ENCODE results near the gene CD302.
"Not testable (repeated sequence)": the region's sequence is repeated elsewhere in the genome, so short reads cannot be mapped to it uniquely, and the experiment has no call there.

Gene CD302

DNA sequence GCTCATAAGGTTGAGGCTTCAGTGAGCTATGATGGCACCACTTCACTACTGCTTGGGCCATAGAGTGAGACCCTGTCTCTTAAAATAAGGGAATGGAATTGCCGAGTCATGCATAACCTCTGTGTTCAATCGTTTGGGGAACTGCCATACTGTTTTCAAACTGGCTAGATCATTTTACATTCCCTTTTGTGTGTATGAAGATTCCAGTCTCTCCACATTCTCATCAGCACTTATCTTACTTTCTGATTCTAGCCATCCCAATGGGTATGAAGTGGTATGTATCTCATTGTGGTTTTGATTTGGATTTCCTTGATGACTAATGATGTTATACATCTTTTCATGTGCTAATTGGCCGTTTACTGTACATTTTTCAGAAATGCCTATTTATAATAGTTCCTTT, 62.0 kb downstream of the CD302 start:
- no peak overlapping the region for H3K27ac Mint-ChIP-seq
- no peak overlapping the region for H3K4me3 Mint-ChIP-seq
- TF ChIP-seq, protein P1, sequence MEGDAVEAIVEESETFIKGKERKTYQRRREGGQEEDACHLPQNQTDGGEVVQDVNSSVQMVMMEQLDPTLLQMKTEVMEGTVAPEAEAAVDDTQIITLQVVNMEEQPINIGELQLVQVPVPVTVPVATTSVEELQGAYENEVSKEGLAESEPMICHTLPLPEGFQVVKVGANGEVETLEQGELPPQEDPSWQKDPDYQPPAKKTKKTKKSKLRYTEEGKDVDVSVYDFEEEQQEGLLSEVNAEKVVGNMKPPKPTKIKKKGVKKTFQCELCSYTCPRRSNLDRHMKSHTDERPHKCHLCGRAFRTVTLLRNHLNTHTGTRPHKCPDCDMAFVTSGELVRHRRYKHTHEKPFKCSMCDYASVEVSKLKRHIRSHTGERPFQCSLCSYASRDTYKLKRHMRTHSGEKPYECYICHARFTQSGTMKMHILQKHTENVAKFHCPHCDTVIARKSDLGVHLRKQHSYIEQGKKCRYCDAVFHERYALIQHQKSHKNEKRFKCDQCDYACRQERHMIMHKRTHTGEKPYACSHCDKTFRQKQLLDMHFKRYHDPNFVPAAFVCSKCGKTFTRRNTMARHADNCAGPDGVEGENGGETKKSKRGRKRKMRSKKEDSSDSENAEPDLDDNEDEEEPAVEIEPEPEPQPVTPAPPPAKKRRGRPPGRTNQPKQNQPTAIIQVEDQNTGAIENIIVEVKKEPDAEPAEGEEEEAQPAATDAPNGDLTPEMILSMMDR (IDR thresholded peaks at IDR 0.05; ENCODE audit: unreplicated experiment in 3 of 3) = no peak
- H3K9me3 Mint-ChIP-seq = no peaks in the 10 kb centered on the region
- H3K27me3 Mint-ChIP-seq (ENCODE audit: low read depth) = no peaks in the 10 kb centered on the region
- H3K36me3 Mint-ChIP-seq (ENCODE audit: low read depth) = peaks cover 68% of the 10 kb centered on the region
- H3K4me1 Mint-ChIP-seq = no peaks in the 10 kb centered on the region

DNA sequence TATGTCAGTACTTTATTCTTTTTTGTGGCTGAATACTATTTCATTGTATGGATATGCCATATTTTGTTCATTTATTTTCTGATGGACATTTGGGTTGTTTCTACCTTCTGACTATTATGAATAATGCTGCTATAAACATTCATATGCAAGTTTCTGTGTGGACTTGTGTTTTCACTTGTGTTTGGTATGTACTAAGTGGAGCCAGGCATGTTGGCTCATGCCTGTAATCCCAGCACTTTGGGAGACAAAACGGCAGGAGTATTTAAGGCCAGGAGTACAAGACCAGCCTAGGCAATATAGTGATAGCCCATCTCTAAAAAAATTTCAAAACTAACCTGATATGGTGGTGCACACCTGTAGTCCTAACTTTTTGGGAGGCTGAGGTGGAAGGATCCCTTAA, 62.4 kb downstream of the CD302 start:
- Mint-ChIP-seq H3K27me3 (ENCODE audit: low read depth) (no peaks in the 10 kb centered on the region), H3K27ac (no peak overlapping the region), H3K9me3 (no peaks in the 10 kb centered on the region), H3K4me3 (no peak overlapping the region), H3K4me1 (no peaks in the 10 kb centered on the region), H3K36me3 (ENCODE audit: low read depth) (peaks cover 72% of the 10 kb centered on the region)
- TF ChIP-seq, protein P1 (IDR thresholded peaks at IDR 0.05; ENCODE audit: unreplicated experiment in 3 of 3) = no peak

DNA sequence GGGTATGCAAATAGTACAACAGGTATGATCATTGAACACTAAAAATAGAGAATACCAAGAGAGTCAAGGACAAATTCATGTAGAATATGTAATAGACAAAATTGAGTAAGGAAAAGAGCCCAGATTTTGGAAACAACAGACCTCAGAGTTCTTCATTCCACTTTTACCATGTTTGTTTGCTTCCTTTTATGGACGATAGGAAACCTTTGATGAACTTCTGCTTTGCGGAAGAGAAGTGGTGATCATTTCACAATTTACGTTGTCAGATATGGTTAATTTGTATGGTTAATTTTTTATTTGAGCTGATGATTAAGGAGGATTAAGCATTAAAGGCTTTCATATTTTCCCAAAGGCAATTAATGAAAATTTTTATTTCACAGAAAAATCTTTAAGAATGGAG, 69.4 kb downstream of the CD302 start:
- Mint-ChIP-seq H3K4me1 (no peaks in the 10 kb centered on the region), H3K27ac (peak overlapping the region in 1 of 3 experiments; percentile 4), H3K36me3 (ENCODE audit: low read depth) (peaks cover 78% of the 10 kb centered on the region), H3K9me3 (peaks cover 22% of the 10 kb centered on the region), H3K4me3 (no peak overlapping the region), H3K27me3 (ENCODE audit: low read depth) (no peaks in the 10 kb centered on the region)
- TF ChIP-seq, protein P1 (IDR thresholded peaks at IDR 0.05; ENCODE audit: unreplicated experiment in 3 of 3) = no peak

DNA sequence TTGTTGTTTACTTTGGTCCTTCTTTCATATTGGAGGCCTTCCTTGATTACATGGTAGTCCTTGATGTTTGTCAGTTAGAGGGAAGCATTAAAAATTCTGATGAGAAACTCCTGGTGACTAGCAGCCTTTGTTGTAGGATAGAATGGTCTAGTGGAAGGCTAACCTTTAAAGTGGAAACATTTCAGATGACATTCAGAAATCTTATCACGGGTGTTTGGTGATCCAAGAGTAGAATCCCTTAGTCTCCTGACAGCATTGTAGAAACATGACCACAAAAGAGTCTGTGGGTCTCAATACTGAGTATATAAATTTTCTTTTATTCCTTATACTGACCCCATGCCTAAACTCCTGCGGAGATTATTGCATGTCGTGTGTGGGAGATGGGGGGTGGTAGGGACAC, 72.3 kb downstream of the CD302 start:
- H3K4me3 Mint-ChIP-seq = no peak overlapping the region
- H3K27me3 Mint-ChIP-seq (ENCODE audit: low read depth) = no peaks in the 10 kb centered on the region
- H3K4me1 Mint-ChIP-seq = no peaks in the 10 kb centered on the region
- TF ChIP-seq, protein P1 (IDR thresholded peaks at IDR 0.05; ENCODE audit: unreplicated experiment in 3 of 3) = no peak
- H3K9me3 Mint-ChIP-seq = peaks cover 25% of the 10 kb centered on the region
- H3K36me3 Mint-ChIP-seq (ENCODE audit: low read depth) = peaks cover 88% of the 10 kb centered on the region
- no peak overlapping the region for H3K27ac Mint-ChIP-seq

DNA sequence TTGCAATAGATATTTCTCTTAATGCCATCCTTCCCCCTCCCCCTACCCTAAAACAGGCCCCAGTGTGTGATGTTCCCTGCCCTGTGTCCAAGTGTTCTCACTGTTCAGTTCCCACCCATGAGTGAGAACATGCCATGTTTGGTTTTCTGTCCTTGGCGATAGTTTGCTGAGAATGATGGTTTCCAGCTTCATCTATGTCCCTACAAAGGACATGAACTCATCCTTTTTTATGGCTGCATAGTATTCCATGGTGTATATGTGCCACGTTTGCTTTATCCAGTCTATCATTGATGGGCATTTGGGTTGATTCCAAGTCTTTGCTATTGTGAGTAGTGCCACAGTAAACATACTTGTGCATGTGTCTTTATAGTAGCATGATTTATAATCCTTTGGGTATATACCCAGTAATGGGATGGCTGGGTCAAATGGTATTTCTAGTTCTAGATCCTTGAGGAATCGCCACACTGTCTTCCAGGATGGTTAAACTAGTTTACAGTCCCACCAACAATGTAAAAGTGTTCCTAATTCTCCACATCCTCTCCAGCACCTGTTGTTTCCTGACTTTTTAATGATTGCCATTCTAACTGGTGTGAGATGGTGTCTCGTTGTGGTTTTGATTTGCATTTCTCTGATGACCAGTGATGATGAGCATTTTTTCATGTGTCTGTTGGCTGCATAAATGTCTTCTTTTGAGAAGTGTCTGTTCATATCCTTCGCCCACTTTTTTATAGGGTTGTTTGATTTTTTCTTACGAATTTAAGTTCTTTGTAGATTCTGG, 73.0 kb downstream of the CD302 start:
- Mint-ChIP-seq H3K9me3 (peaks cover 25% of the 10 kb centered on the region), H3K36me3 (ENCODE audit: low read depth) (peaks cover 88% of the 10 kb centered on the region)
- not testable (repeated sequence) for H3K4me3 Mint-ChIP-seq; H3K27me3 Mint-ChIP-seq (ENCODE audit: low read depth); H3K4me1 Mint-ChIP-seq; H3K27ac Mint-ChIP-seq

DNA sequence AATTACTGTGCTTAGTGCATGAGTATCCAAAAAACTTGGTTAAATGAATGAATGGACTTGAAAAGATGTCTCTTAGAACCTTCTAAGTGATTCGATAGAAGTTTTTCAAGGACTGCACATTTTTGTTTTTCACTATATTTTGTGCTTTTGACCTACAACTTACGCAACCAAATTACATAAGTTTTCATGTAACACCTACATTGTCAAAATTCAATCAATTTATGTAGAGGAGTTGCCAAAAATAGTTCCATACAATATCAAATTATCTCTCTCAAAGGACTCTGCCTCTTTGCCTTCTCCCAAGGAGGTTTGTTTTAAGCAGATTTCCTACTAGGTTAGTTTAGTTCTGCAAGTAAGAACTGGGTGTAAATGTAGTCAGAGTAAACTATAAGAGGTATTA, 75.4 kb downstream of the CD302 start:
- H3K36me3 Mint-ChIP-seq (ENCODE audit: low read depth) = peaks cover 96% of the 10 kb centered on the region
- H3K27me3 Mint-ChIP-seq (ENCODE audit: low read depth) = no peaks in the 10 kb centered on the region
- no peak overlapping the region for H3K27ac Mint-ChIP-seq
- TF ChIP-seq, protein P1 (IDR thresholded peaks at IDR 0.05; ENCODE audit: unreplicated experiment in 3 of 3) = no peak
- peaks cover 25% of the 10 kb centered on the region for H3K9me3 Mint-ChIP-seq
- H3K4me3 Mint-ChIP-seq = no peak overlapping the region
- no peaks in the 10 kb centered on the region for H3K4me1 Mint-ChIP-seq

Data from nephron (organoid).